SK-N-SH (cell line): ENCODE data around the gene PDE4C. TPM values are rescaled to one million over a fixed set of nuclear protein-coding genes. Genes with fewer than 3 reads are reported as not detected.

Experiments used
- CTCF ChIA-PET: fragments of 300-600, 350-600 bp; formaldehyde crosslinking; extraction: SDS; loops from one replicate; lab custom pipeline; 2021; lab: Yijun Ruan, JAX
- POLR2A ChIA-PET: fragments of 350-600 bp; sonication (Branson Sonifier 250); formaldehyde crosslinking; extraction: SDS; loops from one replicate; lab custom pipeline; 2020; ENCODE audit warnings: antibody characterized with exemption, inconsistent platforms; lab: Yijun Ruan, JAX
- DNase-seq: peaks from one replicate; pipeline ENCODE4 v3.0.0; 2012
- H2AFZ ChIP-seq: fragments of 200-600 bp; sonication (generic); 2 replicates; pipeline ENCODE4 v1.8.1; 2016; ENCODE audit warnings: antibody characterized with exemption, mild to moderate bottlenecking, low read depth
- H3F3A ChIP-seq: fragments of 200-600 bp; sonication (generic); replicated peaks from 2 replicates; pipeline ENCODE3; 2016; ENCODE audit warnings: antibody characterized with exemption, mild to moderate bottlenecking; ENCODE audit not compliant: insufficient read depth
- H3K27ac ChIP-seq, 2 experiments: fragments of 200-500 bp in 1 of 2; fragments of 200-600 bp in 1 of 2; sonication (Bioruptor generic) in 1 of 2; sonication (generic), shearing (Covaris generic) in 1 of 2; 2 replicates each; pipeline versions ENCODE4 v1.5.1 to v1.6.1; 2014 to 2016; ENCODE audit warnings: low read depth in 2 of 2, inconsistent platforms in 1 of 2, low read length in 1 of 2, mild to moderate bottlenecking in 1 of 2, mixed read lengths in 1 of 2
- H3K27me3 ChIP-seq: fragments of 200-600 bp; sonication (generic), shearing (Covaris generic); 2 replicates; pipeline ENCODE4 v1.6.1; 2016; ENCODE audit warnings: mixed run types; ENCODE audit not compliant: insufficient read depth
- H3K36me3 ChIP-seq, 2 experiments: fragments of 200-500 bp in 1 of 2; fragments of 200-600 bp in 1 of 2; sonication (Bioruptor generic) in 1 of 2; sonication (generic) in 1 of 2; replicated peaks in 1 of 2; 2 replicates each; pipeline versions ENCODE3 to v1.5.1; 2014 to 2016; ENCODE audit warnings: low read length in 1 of 2, mild to moderate bottlenecking in 1 of 2; ENCODE audit not compliant: insufficient read depth in 2 of 2, control insufficient read depth in 1 of 2
- H3K4me1 ChIP-seq, 2 experiments: fragments of 200-500 bp in 1 of 2; fragments of 200-600 bp in 1 of 2; sonication (Bioruptor generic) in 1 of 2; sonication (generic), shearing (Covaris generic) in 1 of 2; 2 replicates each; pipeline versions ENCODE4 v1.5.1 to v1.6.1; 2014 to 2016; ENCODE audit warnings: low read depth in 1 of 2, low read length in 1 of 2, mixed run types in 1 of 2; ENCODE audit not compliant: insufficient read depth in 2 of 2, control insufficient read depth in 1 of 2
- H3K4me2 ChIP-seq: fragments of 200-600 bp; sonication (generic), shearing (Covaris generic); 2 replicates; pipeline ENCODE4 v1.6.1; 2017; ENCODE audit warnings: mixed run types
- H3K4me3 ChIP-seq, 2 experiments: fragments of 200-500 bp in 1 of 2; fragments of 200-600 bp in 1 of 2; sonication (Bioruptor generic) in 1 of 2; sonication (generic), shearing (Covaris generic) in 1 of 2; 2 replicates each; pipeline versions ENCODE4 v1.5.1 to v1.8.1; 2014 to 2016; ENCODE audit warnings: low read depth in 2 of 2, inconsistent platforms in 1 of 2, low read length in 1 of 2, mild to moderate bottlenecking in 1 of 2, mixed read lengths in 1 of 2, moderate library complexity in 1 of 2
- H3K79me2 ChIP-seq: fragments of 200-600 bp; sonication (generic); 2 replicates; pipeline ENCODE4 v1.8.1; 2017; ENCODE audit warnings: mild to moderate bottlenecking; ENCODE audit not compliant: insufficient read depth
- H3K9ac ChIP-seq: fragments of 200-600 bp; sonication (generic); 2 replicates; pipeline ENCODE4 v1.6.1; 2017; ENCODE audit warnings: mixed run types
- H3K9me2 ChIP-seq: fragments of 200-600 bp; sonication (generic); 2 replicates; pipeline ENCODE4 v1.6.1; 2017; ENCODE audit warnings: mixed run types
- H3K9me3 ChIP-seq: fragments of 200-600 bp; sonication (generic); 2 replicates; pipeline ENCODE4 v1.6.1; 2017; ENCODE audit warnings: mixed run types, mild to moderate bottlenecking, moderate library complexity
- H4K20me1 ChIP-seq: fragments of 200-600 bp; sonication (generic); 2 replicates; pipeline ENCODE4 v1.6.1; 2017; ENCODE audit warnings: mild to moderate bottlenecking, mixed run types; ENCODE audit not compliant: insufficient read depth
- CHD2 ChIP-seq: fragments of 150-350 bp; IDR thresholded peaks from 2 replicates; pipeline ENCODE4 v1.6.1; 2018; ENCODE audit warnings: low read length; ENCODE audit not compliant: partially characterized antibody
- EP300 ChIP-seq, 2 experiments: IDR thresholded peaks; 2 replicates each; pipeline versions ENCODE4 v1.4.0 to v1.6.1; 2012; ENCODE audit warnings: borderline replicate concordance in 1 of 2, low read depth in 1 of 2, low read length in 1 of 2
- FOXM1 ChIP-seq: IDR thresholded peaks from 2 replicates; pipeline ENCODE4 v1.4.0; 2012; ENCODE audit warnings: low read depth, mild to moderate bottlenecking
- MEF2A ChIP-seq: IDR thresholded peaks from 2 replicates; pipeline ENCODE4 v1.4.0; 2012; ENCODE audit warnings: low read depth, borderline replicate concordance
- MXI1 ChIP-seq: IDR thresholded peaks from 2 replicates; pipeline ENCODE4 v1.6.1; 2012; ENCODE audit warnings: mild to moderate bottlenecking, low read depth, low read length, improper control_type of control experiment
- NFIC ChIP-seq: IDR thresholded peaks from 2 replicates; pipeline ENCODE4 v1.4.0; 2012; ENCODE audit warnings: borderline replicate concordance
- RFX5 ChIP-seq: IDR thresholded peaks from 2 replicates; pipeline ENCODE4 v1.6.1; 2012; ENCODE audit warnings: mild to moderate bottlenecking, improper control_type of control experiment, low read length
- SMC3 ChIP-seq: IDR thresholded peaks from 2 replicates; pipeline ENCODE4 v1.6.1; 2012; ENCODE audit warnings: low read depth, low read length, improper control_type of control experiment
- TCF12 ChIP-seq: IDR thresholded peaks from 2 replicates; pipeline ENCODE4 v1.4.0; 2012
- ZBTB33 ChIP-seq: IDR thresholded peaks from 2 replicates; pipeline ENCODE4 v1.4.0; 2012; ENCODE audit warnings: low read depth, borderline replicate concordance
- whole genome bisulfite sequencing: methylation state at CpG from one replicate; pipeline ENCODE4 v1.1.6; 2017; ENCODE audit warnings: low lambda C conversion rate; 5-methylcytosine and 5-hydroxymethylcytosine counted together
- polyA plus RNA-seq, 3 experiments: library from polyadenylated mRNA; depleted of rRNA; stranded (reverse); fragments of >200 nt; gene quantifications; 2 replicates each; pipeline ENCODE4 v1.2.3, GENCODE V29; 2012
- TF ChIP-seq, protein P1 (sequence below): IDR thresholded peaks from 2 replicates; pipeline ENCODE4 v1.4.0; 2012; ENCODE audit warnings: low read depth, borderline replicate concordance
- TF ChIP-seq, protein P2 (sequence below): fragments of 150-350 bp; IDR thresholded peaks from 2 replicates; pipeline ENCODE4 v1.6.1; 2016; ENCODE audit warnings: mild to moderate bottlenecking, low read depth, low read length
- TF ChIP-seq, protein P3 (sequence below): fragments of 150-350 bp; IDR thresholded peaks from 2 replicates; pipeline ENCODE4 v1.6.1; 2017; ENCODE audit warnings: antibody characterized with exemption, low read length, low read depth, borderline replicate concordance

Gene PDE4C
- polyA plus RNA-seq, 1 of the 3 experiments (the other 2 are of a cell fraction) = 0.36 TPM

DNA sequence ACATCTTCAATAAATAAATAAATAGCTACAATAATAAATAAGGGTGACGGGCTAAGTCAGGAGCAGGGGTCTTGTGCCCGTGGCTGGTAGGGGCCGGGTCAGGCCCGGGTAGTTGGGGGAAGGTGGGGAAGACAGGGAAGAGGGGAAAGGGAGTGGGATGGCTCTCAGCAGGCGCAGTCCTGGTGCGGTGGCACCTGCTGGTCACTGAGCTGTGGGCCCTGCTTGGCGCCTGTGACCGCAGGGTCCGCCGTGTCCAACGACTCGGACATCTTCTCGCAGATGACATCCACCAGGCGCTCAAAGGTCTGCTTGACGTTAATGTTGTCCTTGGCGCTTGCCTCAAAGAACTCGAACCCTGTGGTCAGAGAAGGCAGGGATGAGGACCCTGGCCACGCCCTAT, 28.9 kb downstream of the PDE4C start (continued):
- TF ChIP-seq, protein P1, sequence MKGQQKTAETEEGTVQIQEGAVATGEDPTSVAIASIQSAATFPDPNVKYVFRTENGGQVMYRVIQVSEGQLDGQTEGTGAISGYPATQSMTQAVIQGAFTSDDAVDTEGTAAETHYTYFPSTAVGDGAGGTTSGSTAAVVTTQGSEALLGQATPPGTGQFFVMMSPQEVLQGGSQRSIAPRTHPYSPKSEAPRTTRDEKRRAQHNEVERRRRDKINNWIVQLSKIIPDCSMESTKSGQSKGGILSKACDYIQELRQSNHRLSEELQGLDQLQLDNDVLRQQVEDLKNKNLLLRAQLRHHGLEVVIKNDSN = no peak
- TF ChIP-seq RFX5 (no peak), NFIC (no peak)
- TF ChIP-seq, protein P2, sequence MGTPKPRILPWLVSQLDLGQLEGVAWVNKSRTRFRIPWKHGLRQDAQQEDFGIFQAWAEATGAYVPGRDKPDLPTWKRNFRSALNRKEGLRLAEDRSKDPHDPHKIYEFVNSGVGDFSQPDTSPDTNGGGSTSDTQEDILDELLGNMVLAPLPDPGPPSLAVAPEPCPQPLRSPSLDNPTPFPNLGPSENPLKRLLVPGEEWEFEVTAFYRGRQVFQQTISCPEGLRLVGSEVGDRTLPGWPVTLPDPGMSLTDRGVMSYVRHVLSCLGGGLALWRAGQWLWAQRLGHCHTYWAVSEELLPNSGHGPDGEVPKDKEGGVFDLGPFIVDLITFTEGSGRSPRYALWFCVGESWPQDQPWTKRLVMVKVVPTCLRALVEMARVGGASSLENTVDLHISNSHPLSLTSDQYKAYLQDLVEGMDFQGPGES = no peak
- TF ChIP-seq, all 33 proteins: peak for 0

DNA sequence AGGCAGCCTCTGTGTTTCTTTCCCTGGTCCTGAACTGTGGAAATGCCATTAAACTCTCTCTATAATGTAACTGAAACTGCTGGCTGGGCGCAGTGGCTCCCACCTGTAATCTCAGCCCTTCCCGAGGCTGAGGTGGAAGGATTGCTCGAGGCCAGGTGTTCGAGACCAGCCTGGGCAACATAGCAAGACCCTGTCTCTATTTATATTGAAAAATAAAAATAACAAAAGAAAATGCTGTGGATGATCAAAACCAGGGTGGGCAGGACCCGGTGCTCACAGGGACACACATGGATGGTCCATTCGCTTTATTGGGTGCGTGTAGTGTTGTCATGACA, 29.8 kb downstream of the PDE4C start:
- H3K27me3 ChIP-seq = no peaks in the 10 kb centered on the region
- peaks cover 11% of the 10 kb centered on the region for H3F3A ChIP-seq
- no peak for TF ChIP-seq MEF2A
- TF ChIP-seq MXI1 = no peak
- TF ChIP-seq, protein P3, sequence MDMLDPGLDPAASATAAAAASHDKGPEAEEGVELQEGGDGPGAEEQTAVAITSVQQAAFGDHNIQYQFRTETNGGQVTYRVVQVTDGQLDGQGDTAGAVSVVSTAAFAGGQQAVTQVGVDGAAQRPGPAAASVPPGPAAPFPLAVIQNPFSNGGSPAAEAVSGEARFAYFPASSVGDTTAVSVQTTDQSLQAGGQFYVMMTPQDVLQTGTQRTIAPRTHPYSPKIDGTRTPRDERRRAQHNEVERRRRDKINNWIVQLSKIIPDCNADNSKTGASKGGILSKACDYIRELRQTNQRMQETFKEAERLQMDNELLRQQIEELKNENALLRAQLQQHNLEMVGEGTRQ = no peak
- no peak for TF ChIP-seq SMC3
- TF ChIP-seq CHD2 = no peak
- no peak for TF ChIP-seq EP300 (IDR thresholded peaks at IDR 0.05; ENCODE audit: borderline replicate concordance in 1 of 2, low read depth in 1 of 2, low read length in 1 of 2)
- no peak for TF ChIP-seq TCF12
- no peak for TF ChIP-seq ZBTB33
- TF ChIP-seq FOXM1 = no peak
- H3K79me2 ChIP-seq = peaks cover 9% of the 10 kb centered on the region; the same call in 1 of the 2 replicates
- H3K4me2 ChIP-seq = no peak overlapping the region
- no peaks in the 10 kb centered on the region for H3K9me2 ChIP-seq
- ChIA-PET POLR2A (no interaction called here), CTCF (interaction anchor here (0.9 to 20.7 kb wide), 2 partner anchors 36 to 59 kb away, joined by 3 to 505 read pairs; a partner anchor contains a TSS)
- no peak for DNase-seq
- no peaks in the 10 kb centered on the region for H3K9me3 ChIP-seq
- H3K4me3 ChIP-seq = no peak overlapping the region
- no peak overlapping the region for H3K9ac ChIP-seq
- H3K36me3 ChIP-seq = peaks cover 0 to 6% of the 10 kb centered on the region in 2 experiments
- peak overlapping the region in 1 of 2 experiments; percentile 39; a peak in 1 of 4 replicates for H3K27ac ChIP-seq
- peaks cover 8% of the 10 kb centered on the region; the same call in 1 of the 2 replicates for H4K20me1 ChIP-seq
- H2AFZ ChIP-seq = no peak overlapping the region
- peaks cover 9 to 26% of the 10 kb centered on the region in 2 experiments; a peak in 2 of 4 replicates for H3K4me1 ChIP-seq
- 91% methylated on average over 7 of the region's 7 CpGs for WGBS
